Raji (cell line): Measurements from ENCODE around the gene SYNE1.

Source experiments
- POLR2A ChIP-seq: IDR thresholded peaks from 2 replicates; pipeline ENCODE4 v1.6.1; 2011; ENCODE audit warnings: low read depth, low read length, control low read depth; ENCODE audit not compliant: insufficient read depth

The SYNE1 gene

DNA sequence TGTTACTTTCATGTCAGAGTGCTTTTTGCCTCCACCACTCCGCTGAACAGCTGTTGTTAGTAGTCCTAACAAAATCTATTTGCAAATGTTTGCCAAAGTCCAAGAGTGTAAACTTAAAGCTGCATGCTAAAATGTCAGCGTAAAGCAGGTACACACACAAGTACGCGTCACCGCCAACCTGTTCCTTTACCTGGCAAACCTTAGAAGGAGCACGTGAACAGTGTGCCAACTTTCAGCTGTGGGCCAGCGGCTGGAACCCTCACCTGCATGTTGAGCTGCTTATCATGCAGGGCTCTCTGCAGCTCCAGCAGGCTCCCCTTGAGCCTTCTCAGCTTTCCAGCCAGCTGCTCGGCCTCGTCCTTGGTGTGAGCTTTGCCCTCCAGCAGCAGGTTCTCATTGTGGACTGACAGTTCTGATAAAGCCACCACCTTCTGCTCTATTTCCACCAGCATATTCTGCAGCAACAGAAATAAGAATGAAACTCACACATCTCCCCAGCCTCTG, 359.3 kb downstream of the SYNE1 start:
- TF ChIP-seq POLR2A, result no peak

GRCh38 chr6:152273638-152274037, 363.5 kb downstream of the SYNE1 start:
- no peak for TF ChIP-seq POLR2A

DNA sequence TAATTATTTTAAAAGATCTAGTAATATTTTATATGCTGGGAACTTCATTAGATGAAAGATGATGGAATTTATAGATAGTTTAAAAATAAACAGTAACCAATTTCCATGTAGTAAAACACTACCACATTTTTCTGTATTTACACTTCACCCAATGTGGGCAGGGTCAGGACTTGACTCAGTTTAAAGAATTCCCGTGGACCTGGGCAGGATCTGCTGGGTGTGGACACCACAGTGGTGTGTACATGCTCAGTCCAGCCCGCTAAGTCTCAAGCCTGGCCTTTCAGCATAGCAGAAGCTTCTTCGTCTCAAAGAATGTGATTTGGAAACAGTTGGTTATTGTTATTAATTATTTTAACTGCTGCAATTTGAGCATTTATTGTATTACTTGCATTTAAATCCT, 364.2 kb downstream of the SYNE1 start:
- TF ChIP-seq POLR2A, result no peak

GRCh38 chr6:152272486-152272885, 364.7 kb downstream of the SYNE1 start:
- no peak for TF ChIP-seq POLR2A

- no peak for TF ChIP-seq POLR2A
Measured at GRCh38 chr6:152271776-152272464, 365.2 kb downstream of the SYNE1 start.

DNA sequence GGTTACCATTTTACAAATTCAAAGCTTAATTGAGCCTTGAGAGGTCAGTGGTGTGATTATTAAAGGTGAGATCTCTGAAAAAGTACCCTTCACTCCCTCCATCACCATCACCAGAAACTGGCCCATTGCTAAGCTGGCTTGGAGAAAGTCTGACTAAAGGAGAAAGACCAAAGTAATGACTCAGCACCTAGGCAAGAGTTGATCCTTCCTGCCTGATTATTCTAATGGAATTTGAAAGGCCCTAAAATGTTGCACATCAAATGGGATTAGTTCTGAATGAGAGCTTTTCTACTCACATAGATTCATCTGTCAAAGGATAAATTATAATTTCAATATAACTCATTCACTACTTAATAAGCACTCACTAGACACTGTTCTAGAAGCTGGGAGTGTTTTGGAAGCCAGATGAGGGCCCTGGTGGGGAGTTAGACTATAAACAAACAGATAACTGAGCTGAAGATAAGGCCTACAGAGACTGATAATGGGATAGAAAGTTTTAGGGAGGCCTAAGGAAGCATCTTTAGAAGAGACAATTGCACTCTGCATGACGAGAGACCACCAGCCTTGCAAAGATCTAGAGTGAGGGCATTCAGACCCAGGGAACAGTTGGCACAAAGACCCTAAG, 366.7 kb downstream of the SYNE1 start:
- TF ChIP-seq POLR2A, result no peak

DNA sequence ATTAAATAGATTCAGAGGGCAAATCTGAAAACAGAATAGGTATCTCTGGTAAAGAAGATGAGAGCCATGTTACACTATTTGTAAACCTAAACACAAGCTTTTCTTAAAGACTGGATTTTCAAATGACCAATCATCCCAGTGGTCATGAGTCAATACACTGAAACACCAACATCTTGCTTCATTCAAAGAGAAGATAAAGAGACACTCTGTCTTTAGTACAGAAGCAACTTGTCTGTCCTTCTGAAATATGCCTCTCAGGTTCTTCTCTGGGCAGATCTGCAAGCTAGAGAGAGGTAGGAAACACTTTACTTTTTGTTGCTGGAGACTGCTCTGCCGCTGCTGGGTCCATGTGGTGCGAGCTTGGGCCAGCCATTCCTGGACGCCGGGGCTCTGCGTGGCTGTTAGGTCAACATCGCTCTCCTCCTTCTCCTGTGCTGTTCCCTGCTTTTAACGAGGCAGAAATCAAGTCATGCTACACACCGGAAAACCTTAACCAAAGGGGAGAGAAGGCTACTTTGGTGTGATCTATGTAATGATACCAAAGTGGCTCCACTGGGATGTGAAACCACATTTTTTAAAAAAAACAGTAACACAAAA, 368.2 kb downstream of the SYNE1 start:
- TF ChIP-seq POLR2A, result no peak

- no peak for TF ChIP-seq POLR2A
Measured at GRCh38 chr6:152267967-152268845, 369.0 kb downstream of the SYNE1 start.

- no peak for TF ChIP-seq POLR2A
Measured at GRCh38 chr6:152265651-152266050, 371.5 kb downstream of the SYNE1 start.

DNA sequence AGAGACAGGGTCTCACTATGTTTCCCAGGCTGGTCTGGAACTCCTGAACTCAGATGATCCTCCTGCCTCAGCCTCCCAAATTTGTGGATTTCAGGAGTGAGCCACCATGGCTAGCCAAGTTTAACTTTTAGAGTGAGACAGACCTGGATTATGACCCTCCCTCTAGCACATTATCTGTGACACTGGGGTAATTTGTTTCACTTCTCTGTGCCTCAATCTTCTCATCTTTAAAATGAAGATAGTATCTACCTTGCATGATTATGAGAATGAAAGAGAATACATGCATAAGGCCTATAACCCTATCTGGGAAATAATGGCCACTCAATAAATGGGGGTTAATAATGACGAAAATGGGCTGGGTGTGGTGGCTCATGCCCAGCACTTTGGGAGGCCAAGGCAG, 373.6 kb downstream of the SYNE1 start:
- no peak for TF ChIP-seq POLR2A

DNA sequence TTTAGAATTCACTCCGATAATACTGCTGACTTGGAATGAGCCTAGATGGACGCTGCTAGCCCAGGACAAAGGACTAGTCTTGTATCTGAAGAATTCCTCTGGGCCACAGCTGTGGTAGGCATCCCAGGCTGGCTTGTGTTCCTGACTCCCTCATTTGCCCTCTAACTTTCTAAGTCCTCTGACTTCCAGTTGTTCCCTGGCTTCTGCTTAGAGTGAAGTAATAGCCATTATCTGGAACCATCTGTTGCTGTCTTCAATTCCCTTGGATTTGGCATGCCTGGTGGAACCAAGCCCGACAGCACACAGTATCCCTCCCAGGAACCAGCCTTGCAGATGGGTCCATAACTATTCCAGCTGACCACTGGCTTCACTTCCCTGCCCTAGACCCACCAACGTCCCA, 376.0 kb downstream of the SYNE1 start:
- TF ChIP-seq POLR2A, result no peak

GRCh38 chr6:152259234-152259633, 377.9 kb downstream of the SYNE1 start:
- no peak for TF ChIP-seq POLR2A

- TF ChIP-seq POLR2A, result no peak
Measured at GRCh38 chr6:152257581-152257980, 379.6 kb downstream of the SYNE1 start.

- TF ChIP-seq POLR2A, result no peak
Measured at GRCh38 chr6:152250127-152250526, 387.0 kb downstream of the SYNE1 start.

GRCh38 chr6:152248980-152249379, 388.2 kb downstream of the SYNE1 start:
- TF ChIP-seq POLR2A, result no peak
